ENCODE results near the gene SERPINI1. TPM values are rescaled to one million over a fixed set of nuclear protein-coding genes. Genes with fewer than 3 reads are reported as not detected.

SERPINI1 gene
- total RNA-seq, 1 donor from 2014 or later = 1.9 TPM

DNA sequence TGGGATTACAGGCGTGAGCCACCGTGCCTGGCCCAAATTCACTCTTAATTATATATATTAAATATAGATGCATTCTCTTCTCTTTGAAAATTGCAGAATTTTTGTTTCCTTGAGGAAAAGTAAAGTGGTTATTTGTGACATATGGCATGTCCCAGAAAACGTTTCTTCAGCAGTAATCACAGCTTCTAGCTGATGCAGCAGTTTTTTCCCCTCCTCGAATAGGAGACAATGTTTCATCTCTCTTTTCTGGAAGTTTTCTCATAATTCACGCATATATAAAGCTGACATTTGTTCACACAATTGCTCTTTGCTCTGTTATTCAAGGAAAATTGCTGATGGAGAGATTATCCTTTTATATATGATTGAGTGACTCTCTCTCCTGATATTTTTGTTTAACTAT, 99.8 kb downstream of the SERPINI1 start:
- no peaks in the 10 kb centered on the region for H3K36me3 ChIP-seq (ENCODE audit: control insufficient read depth, insufficient read depth, low read length)
- no peak overlapping the region for H3K4me3 ChIP-seq (ENCODE audit: low read depth, low read length)
- DNase-seq (ENCODE audit: low read depth) = no peak
- TF ChIP-seq, protein P1, sequence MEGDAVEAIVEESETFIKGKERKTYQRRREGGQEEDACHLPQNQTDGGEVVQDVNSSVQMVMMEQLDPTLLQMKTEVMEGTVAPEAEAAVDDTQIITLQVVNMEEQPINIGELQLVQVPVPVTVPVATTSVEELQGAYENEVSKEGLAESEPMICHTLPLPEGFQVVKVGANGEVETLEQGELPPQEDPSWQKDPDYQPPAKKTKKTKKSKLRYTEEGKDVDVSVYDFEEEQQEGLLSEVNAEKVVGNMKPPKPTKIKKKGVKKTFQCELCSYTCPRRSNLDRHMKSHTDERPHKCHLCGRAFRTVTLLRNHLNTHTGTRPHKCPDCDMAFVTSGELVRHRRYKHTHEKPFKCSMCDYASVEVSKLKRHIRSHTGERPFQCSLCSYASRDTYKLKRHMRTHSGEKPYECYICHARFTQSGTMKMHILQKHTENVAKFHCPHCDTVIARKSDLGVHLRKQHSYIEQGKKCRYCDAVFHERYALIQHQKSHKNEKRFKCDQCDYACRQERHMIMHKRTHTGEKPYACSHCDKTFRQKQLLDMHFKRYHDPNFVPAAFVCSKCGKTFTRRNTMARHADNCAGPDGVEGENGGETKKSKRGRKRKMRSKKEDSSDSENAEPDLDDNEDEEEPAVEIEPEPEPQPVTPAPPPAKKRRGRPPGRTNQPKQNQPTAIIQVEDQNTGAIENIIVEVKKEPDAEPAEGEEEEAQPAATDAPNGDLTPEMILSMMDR (IDR thresholded peaks at IDR 0.05; ENCODE audit: insufficient read depth, low read length, poor library complexity, severe bottlenecking) = no peak
- H3K27me3 ChIP-seq (ENCODE audit: control insufficient read depth, insufficient read depth, low read length) = no peaks in the 10 kb centered on the region

DNA sequence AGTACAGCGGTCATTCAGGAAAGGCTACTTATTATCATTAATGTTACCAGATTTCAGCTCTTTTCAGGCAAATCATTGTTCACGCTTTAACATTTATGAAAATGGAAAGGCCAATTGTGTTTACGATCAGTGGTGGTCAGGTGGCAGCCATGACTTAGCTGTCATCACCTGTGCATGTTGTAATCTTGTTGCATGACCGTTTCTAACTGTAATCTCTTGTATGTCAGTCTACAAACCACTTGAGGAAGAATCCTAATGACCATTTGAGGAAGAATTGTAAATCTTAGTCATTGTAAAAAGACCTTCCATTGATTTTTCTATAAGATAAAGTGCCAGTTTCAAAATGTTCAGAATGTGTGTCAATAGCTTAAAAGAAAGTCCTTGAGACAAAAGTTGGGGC, 100.4 kb downstream of the SERPINI1 start:
- H3K27me3 ChIP-seq (ENCODE audit: control insufficient read depth, insufficient read depth, low read length) = no peaks in the 10 kb centered on the region
- no peak for DNase-seq (ENCODE audit: low read depth)
- H3K36me3 ChIP-seq (ENCODE audit: control insufficient read depth, insufficient read depth, low read length) = no peaks in the 10 kb centered on the region
- H3K4me3 ChIP-seq (ENCODE audit: low read depth, low read length) = no peak overlapping the region
- TF ChIP-seq, protein P1 (IDR thresholded peaks at IDR 0.05; ENCODE audit: insufficient read depth, low read length, poor library complexity, severe bottlenecking) = no peak

DNA sequence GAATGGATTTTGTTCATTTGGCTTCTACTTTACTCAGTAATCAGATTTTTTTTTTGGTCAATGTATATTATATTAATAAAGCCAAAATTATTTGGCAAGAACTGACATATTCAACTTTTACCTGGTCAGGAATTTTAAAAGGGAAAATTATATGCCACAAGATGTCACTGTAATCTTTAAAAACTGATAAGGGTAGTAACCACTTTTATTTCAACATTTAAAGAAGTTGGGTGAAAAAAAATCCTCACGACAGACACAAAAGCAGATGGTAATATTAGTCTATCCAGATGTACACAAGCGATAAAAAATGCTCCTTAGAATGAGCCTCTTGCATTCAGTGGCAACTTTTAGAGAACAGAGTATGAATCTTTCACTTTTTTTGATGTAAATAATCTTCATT, 101.9 kb downstream of the SERPINI1 start:
- Histone ChIP-seq H3K27me3 (ENCODE audit: control insufficient read depth, insufficient read depth, low read length) (no peaks in the 10 kb centered on the region), H3K4me3 (ENCODE audit: low read depth, low read length) (no peak overlapping the region), H3K36me3 (ENCODE audit: control insufficient read depth, insufficient read depth, low read length) (no peaks in the 10 kb centered on the region)
- no peak for DNase-seq (ENCODE audit: low read depth)
- TF ChIP-seq, protein P1 (IDR thresholded peaks at IDR 0.05; ENCODE audit: insufficient read depth, low read length, poor library complexity, severe bottlenecking) = no peak

DNA sequence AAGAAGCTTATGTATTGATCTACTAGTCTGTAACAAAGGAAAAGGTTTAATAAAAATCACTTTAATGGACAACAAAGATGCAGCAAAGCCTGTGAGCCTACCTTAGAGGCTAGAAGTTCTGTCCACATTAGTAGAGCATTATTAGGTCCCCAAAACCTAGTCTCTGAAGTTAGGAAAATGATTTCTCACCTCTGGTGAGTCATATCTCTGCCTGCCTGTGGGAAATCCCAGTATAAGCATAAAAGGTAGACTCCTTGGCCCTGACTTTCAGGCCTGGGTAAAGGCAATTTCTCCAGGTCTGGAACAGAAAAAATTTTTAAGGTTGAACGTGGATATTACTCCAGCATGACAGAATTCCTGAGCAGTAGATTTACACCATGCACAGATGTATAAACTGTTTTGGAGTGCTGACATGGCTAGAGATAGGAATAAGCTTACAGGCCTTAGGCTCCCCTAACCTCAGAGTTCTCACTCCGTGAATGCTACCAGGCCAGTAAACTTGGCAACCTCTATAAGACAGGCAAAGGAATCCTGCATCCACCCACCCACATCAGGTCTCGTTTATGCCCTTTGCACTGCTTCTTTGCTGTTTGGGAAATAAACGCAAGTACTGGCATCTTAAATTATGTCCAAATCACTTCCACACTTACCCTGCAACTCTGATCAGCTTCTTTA, 104.1 kb downstream of the SERPINI1 start:
- TF ChIP-seq, protein P1 (IDR thresholded peaks at IDR 0.05; ENCODE audit: insufficient read depth, low read length, poor library complexity, severe bottlenecking) = no peak
- no peak for DNase-seq (ENCODE audit: low read depth)
- Histone ChIP-seq H3K36me3 (ENCODE audit: control insufficient read depth, insufficient read depth, low read length) (no peaks in the 10 kb centered on the region), H3K27me3 (ENCODE audit: control insufficient read depth, insufficient read depth, low read length) (no peaks in the 10 kb centered on the region), H3K4me3 (ENCODE audit: low read depth, low read length) (no peak overlapping the region)

DNA sequence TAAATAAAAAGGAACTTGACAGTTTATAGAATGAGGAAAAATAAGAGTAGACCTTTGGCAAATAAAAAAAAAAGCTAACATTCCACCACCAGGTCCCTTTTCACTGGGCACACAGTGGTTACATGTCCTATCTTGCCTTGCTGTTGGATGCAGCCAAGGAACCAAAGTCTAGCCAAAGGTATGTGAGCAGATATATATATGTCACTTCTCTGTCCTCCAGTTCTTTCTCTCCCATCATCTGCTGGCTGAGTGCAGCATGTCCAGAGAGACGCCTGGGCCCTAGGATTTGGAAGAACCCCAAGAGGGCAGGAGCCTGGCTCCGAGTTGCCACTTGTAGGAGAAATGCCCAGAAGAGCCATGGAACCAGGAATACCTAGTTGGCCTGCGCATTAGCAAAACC, 104.7 kb downstream of the SERPINI1 start:
- no peak for DNase-seq (ENCODE audit: low read depth)
- TF ChIP-seq, protein P1 (IDR thresholded peaks at IDR 0.05; ENCODE audit: insufficient read depth, low read length, poor library complexity, severe bottlenecking) = no peak
- Histone ChIP-seq H3K4me3 (ENCODE audit: low read depth, low read length) (no peak overlapping the region), H3K27me3 (ENCODE audit: control insufficient read depth, insufficient read depth, low read length) (no peaks in the 10 kb centered on the region), H3K36me3 (ENCODE audit: control insufficient read depth, insufficient read depth, low read length) (no peaks in the 10 kb centered on the region)

DNA sequence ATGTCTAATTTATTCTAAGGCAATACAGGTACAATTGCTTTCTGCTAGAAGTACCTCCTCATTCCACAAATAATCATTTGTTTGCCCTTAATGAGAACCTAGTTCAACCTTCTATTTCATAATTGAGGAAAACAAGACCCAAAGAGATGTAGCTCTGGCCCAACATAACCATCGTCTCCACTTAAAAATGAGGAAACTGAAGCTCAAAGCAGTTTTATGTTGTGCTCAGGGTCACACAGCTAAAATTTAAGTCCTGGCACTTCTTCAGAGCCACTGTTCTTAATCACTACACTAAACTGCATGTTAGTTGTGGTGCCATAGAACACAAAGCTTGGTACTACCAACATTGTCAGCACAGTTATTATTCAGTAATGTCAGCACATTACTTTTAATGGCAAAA, 108.0 kb downstream of the SERPINI1 start:
- TF ChIP-seq, protein P1 (IDR thresholded peaks at IDR 0.05; ENCODE audit: insufficient read depth, low read length, poor library complexity, severe bottlenecking) = no peak
- H3K36me3 ChIP-seq (ENCODE audit: control insufficient read depth, insufficient read depth, low read length) = no peaks in the 10 kb centered on the region
- no peaks in the 10 kb centered on the region for H3K27me3 ChIP-seq (ENCODE audit: control insufficient read depth, insufficient read depth, low read length)
- no peak overlapping the region for H3K4me3 ChIP-seq (ENCODE audit: low read depth, low read length)
- no peak for DNase-seq (ENCODE audit: low read depth)

All from kidney epithelial cell (primary cell).